OCI-LY3 (cell line): ENCODE data around the gene ZNF467.

Experiments
- CTCF ChIP-seq: fragments of 200-600, 300-600 bp; sonication (generic); IDR thresholded peaks from 2 replicates; pipeline ENCODE4 v1.5.1; 2014; ENCODE audit warnings: antibody characterized with exemption, low read length, low read depth
- EZH2phosphoT487 ChIP-seq: fragments of 200-600 bp; shearing (Covaris generic); IDR thresholded peaks from 2 replicates; pipeline ENCODE4 v1.6.1; 2018; ENCODE audit warnings: antibody characterized with exemption, mixed run types, low read depth

GRCh38 chr7:149777551-149778326 lies 4.4 kb upstream of the ZNF467 start:
- TF ChIP-seq CTCF (no peak), EZH2phosphoT487 (no peak)
